ENCODE measurements around the gene RAB11FIP2. TPM values are rescaled to one million over a fixed set of nuclear protein-coding genes. Genes with fewer than 3 reads are reported as not detected.

RAB11FIP2 gene
- total and polyA plus RNA-seq, 4 experiments from 2014 or later: 3.1 to 23.5 (median 14.4) TPM

GRCh38 chr10:118002581-118002980 lies 44.2 kb downstream of the RAB11FIP2 start:
- Histone ChIP-seq H3K9me3 (ENCODE audit: control insufficient read depth in 1 of 2, low read length in 2 of 2) (no peaks in the 10 kb centered on the region), H3K27ac (ENCODE audit: low read depth, low read length) (no peak overlapping the region), H3K4me3 (ENCODE audit: low read length in 2 of 2) (no peak overlapping the region), H3K4me1 (ENCODE audit: insufficient read depth, low read length) (no peaks in the 10 kb centered on the region), H3K27me3 (ENCODE audit: insufficient read depth, low read length) (no peaks in the 10 kb centered on the region), H3K36me3 (ENCODE audit: insufficient read depth, low read length) (peaks cover 11% of the 10 kb centered on the region)
- CTCF ChIA-PET (ENCODE audit: partially characterized antibody): interaction anchor here (0.6 kb wide), 1 partner anchor 66 kb away, joined by 3 read pairs; no protein-coding TSS in a partner anchor
- peaks cover 0 to 2% (median 0%) of the 10 kb centered on the region in 8 donors for H3K9me3 Mint-ChIP-seq
- intact Hi-C loops (cut with micrococcal nuclease): no loop called here
- H3K27ac Mint-ChIP-seq: no peak overlapping the region
- DNase-seq: no peak
- H3K36me3 Mint-ChIP-seq: peaks cover 48 to 63% of the 10 kb centered on the region in 2 donors
- POLR2A ChIA-PET (ENCODE audit: partially characterized antibody): no interaction called here
- no peaks in the 10 kb centered on the region for H3K27me3 Mint-ChIP-seq
- H3K4me3 Mint-ChIP-seq: no peak overlapping the region
- H3K4me1 Mint-ChIP-seq: no peaks in the 10 kb centered on the region

- no peaks in the 10 kb centered on the region for H3K27me3 Mint-ChIP-seq
- peaks cover 26 to 69% of the 10 kb centered on the region in 2 donors for H3K36me3 Mint-ChIP-seq
- ChIA-PET POLR2A (ENCODE audit: partially characterized antibody) (no interaction called here), CTCF (ENCODE audit: partially characterized antibody) (no interaction called here)
- Histone ChIP-seq H3K4me1 (ENCODE audit: insufficient read depth, low read length) (no peaks in the 10 kb centered on the region), H3K27ac (ENCODE audit: low read depth, low read length) (no peak overlapping the region), H3K36me3 (ENCODE audit: insufficient read depth, low read length) (no peaks in the 10 kb centered on the region), H3K4me3 (ENCODE audit: low read length in 2 of 2) (no peak overlapping the region), H3K27me3 (ENCODE audit: insufficient read depth, low read length) (no peaks in the 10 kb centered on the region), H3K9me3 (ENCODE audit: control insufficient read depth in 1 of 2, low read length in 2 of 2) (no peaks in the 10 kb centered on the region)
- H3K9me3 Mint-ChIP-seq: peaks cover 0 to 2% (median 0%) of the 10 kb centered on the region in 8 donors
- H3K4me1 Mint-ChIP-seq: no peaks in the 10 kb centered on the region
- DNase-seq: no peak
- no peak overlapping the region for H3K27ac Mint-ChIP-seq
- H3K4me3 Mint-ChIP-seq: no peak overlapping the region
- intact Hi-C loops (cut with micrococcal nuclease): no loop called here
Observed at GRCh38 chr10:117997673-117998072, 49.1 kb downstream of the RAB11FIP2 start.

- Histone ChIP-seq H3K4me3 (ENCODE audit: low read length in 2 of 2) (no peak overlapping the region), H3K27ac (ENCODE audit: low read depth, low read length) (no peak overlapping the region), H3K4me1 (ENCODE audit: insufficient read depth, low read length) (no peaks in the 10 kb centered on the region), H3K36me3 (ENCODE audit: insufficient read depth, low read length) (no peaks in the 10 kb centered on the region), H3K9me3 (ENCODE audit: control insufficient read depth in 1 of 2, low read length in 2 of 2) (no peaks in the 10 kb centered on the region), H3K27me3 (ENCODE audit: insufficient read depth, low read length) (no peaks in the 10 kb centered on the region)
- peaks cover 0 to 1% (median 0%) of the 10 kb centered on the region in 4 donors for H3K4me1 Mint-ChIP-seq
- POLR2A ChIA-PET (ENCODE audit: partially characterized antibody): no interaction called here
- H3K9me3 Mint-ChIP-seq: peaks cover 0 to 2% (median 0%) of the 10 kb centered on the region in 8 donors
- peaks cover 25 to 62% of the 10 kb centered on the region in 2 donors for H3K36me3 Mint-ChIP-seq
- no peaks in the 10 kb centered on the region for H3K27me3 Mint-ChIP-seq
- intact Hi-C loops (cut with micrococcal nuclease): no loop called here
- H3K4me3 Mint-ChIP-seq: no peak overlapping the region
- DNase-seq: no peak
- no peak overlapping the region for H3K27ac Mint-ChIP-seq
- CTCF ChIA-PET (ENCODE audit: partially characterized antibody): no interaction called here
Observed at GRCh38 chr10:117996709-117997108, 50.0 kb downstream of the RAB11FIP2 start.

GRCh38 chr10:117994771-117995170 lies 52.0 kb downstream of the RAB11FIP2 start:
- no peaks in the 10 kb centered on the region for H3K27me3 Mint-ChIP-seq
- DNase-seq: no peak
- no peak overlapping the region for H3K4me3 Mint-ChIP-seq
- ChIA-PET CTCF (ENCODE audit: partially characterized antibody) (no interaction called here), POLR2A (ENCODE audit: partially characterized antibody) (no interaction called here)
- intact Hi-C loops (cut with micrococcal nuclease): no loop called here
- Histone ChIP-seq H3K4me3 (ENCODE audit: low read length in 2 of 2) (no peak overlapping the region), H3K4me1 (ENCODE audit: insufficient read depth, low read length) (no peaks in the 10 kb centered on the region), H3K27ac (ENCODE audit: low read depth, low read length) (no peak overlapping the region), H3K36me3 (ENCODE audit: insufficient read depth, low read length) (no peaks in the 10 kb centered on the region), H3K27me3 (ENCODE audit: insufficient read depth, low read length) (no peaks in the 10 kb centered on the region), H3K9me3 (ENCODE audit: control insufficient read depth in 1 of 2, low read length in 2 of 2) (no peaks in the 10 kb centered on the region)
- peaks cover 0 to 2% (median 0%) of the 10 kb centered on the region in 8 donors for H3K9me3 Mint-ChIP-seq
- peaks cover 0 to 1% (median 0%) of the 10 kb centered on the region in 4 donors for H3K4me1 Mint-ChIP-seq
- peaks cover 20 to 52% of the 10 kb centered on the region in 2 donors for H3K36me3 Mint-ChIP-seq
- no peak overlapping the region for H3K27ac Mint-ChIP-seq

- Mint-ChIP-seq H3K27ac (no peak overlapping the region), H3K27me3 (no peaks in the 10 kb centered on the region), H3K36me3 (peaks cover 13 to 41% of the 10 kb centered on the region in 2 donors)
Observed at GRCh38 chr10:117993166-117993565, 53.6 kb downstream of the RAB11FIP2 start.

GRCh38 chr10:117991701-117992100 lies 55.0 kb downstream of the RAB11FIP2 start:
- Histone ChIP-seq H3K4me3 (ENCODE audit: low read length in 2 of 2) (no peak overlapping the region), H3K27ac (ENCODE audit: low read depth, low read length) (no peak overlapping the region), H3K4me1 (ENCODE audit: insufficient read depth, low read length) (no peaks in the 10 kb centered on the region), H3K27me3 (ENCODE audit: insufficient read depth, low read length) (no peaks in the 10 kb centered on the region), H3K9me3 (ENCODE audit: control insufficient read depth in 1 of 2, low read length in 2 of 2) (no peaks in the 10 kb centered on the region), H3K36me3 (ENCODE audit: insufficient read depth, low read length) (no peaks in the 10 kb centered on the region)
- intact Hi-C loops (cut with micrococcal nuclease): no loop called here
- ChIA-PET CTCF (ENCODE audit: partially characterized antibody) (no interaction called here), POLR2A (ENCODE audit: partially characterized antibody) (no interaction called here)
- Mint-ChIP-seq H3K27me3 (no peaks in the 10 kb centered on the region), H3K36me3 (peaks cover 7 to 34% of the 10 kb centered on the region in 2 donors), H3K27ac (no peak overlapping the region), H3K4me3 (no peak overlapping the region), H3K9me3 (peaks cover 0 to 26% (median 15%) of the 10 kb centered on the region in 8 donors), H3K4me1 (peaks cover 0 to 1% (median 0%) of the 10 kb centered on the region in 4 donors)
- no peak for DNase-seq

More at GRCh38 chr10:117993166-117993565, 53.6 kb downstream of the RAB11FIP2 start:
- peaks cover 0 to 1% (median 0%) of the 10 kb centered on the region in 4 donors for H3K4me1 Mint-ChIP-seq
- Histone ChIP-seq H3K27me3 (ENCODE audit: insufficient read depth, low read length) (no peaks in the 10 kb centered on the region), H3K4me1 (ENCODE audit: insufficient read depth, low read length) (no peaks in the 10 kb centered on the region), H3K36me3 (ENCODE audit: insufficient read depth, low read length) (no peaks in the 10 kb centered on the region), H3K9me3 (ENCODE audit: control insufficient read depth in 1 of 2, low read length in 2 of 2) (no peaks in the 10 kb centered on the region), H3K4me3 (ENCODE audit: low read length in 2 of 2) (no peak overlapping the region), H3K27ac (ENCODE audit: low read depth, low read length) (no peak overlapping the region)
- CTCF ChIA-PET (ENCODE audit: partially characterized antibody): no interaction called here
- no peak for DNase-seq
- intact Hi-C loops (cut with micrococcal nuclease): no loop called here
- H3K9me3 Mint-ChIP-seq: peaks cover 0 to 12% (median 8%) of the 10 kb centered on the region in 8 donors
- POLR2A ChIA-PET (ENCODE audit: partially characterized antibody): no interaction called here
- no peak overlapping the region for H3K4me3 Mint-ChIP-seq

- H3K27ac ChIP-seq (ENCODE audit: low read depth, low read length): no peak overlapping the region
- no peaks in the 10 kb centered on the region for H3K36me3 ChIP-seq (ENCODE audit: insufficient read depth, low read length)
- peaks cover 0 to 1% of the 10 kb centered on the region in 2 donors for H3K27me3 Mint-ChIP-seq
- POLR2A ChIA-PET (ENCODE audit: partially characterized antibody): no interaction called here
- H3K4me1 ChIP-seq (ENCODE audit: insufficient read depth, low read length): no peaks in the 10 kb centered on the region
- peaks cover 3 to 38% (median 24%) of the 10 kb centered on the region in 8 donors for H3K9me3 Mint-ChIP-seq
- intact Hi-C loops (cut with micrococcal nuclease): no loop called here
- peaks cover 2 to 19% of the 10 kb centered on the region in 2 donors for H3K36me3 Mint-ChIP-seq
- no peak overlapping the region for H3K27ac Mint-ChIP-seq
- no peak overlapping the region for H3K4me3 Mint-ChIP-seq
- H3K27me3 ChIP-seq (ENCODE audit: insufficient read depth, low read length): no peaks in the 10 kb centered on the region
- no peak overlapping the region for H3K4me3 ChIP-seq (ENCODE audit: low read length in 2 of 2)
- peaks cover 0 to 1% (median 0%) of the 10 kb centered on the region in 4 donors for H3K4me1 Mint-ChIP-seq
- H3K9me3 ChIP-seq (ENCODE audit: control insufficient read depth in 1 of 2, low read length in 2 of 2): no peaks in the 10 kb centered on the region
- DNase-seq: no peak
- CTCF ChIA-PET (ENCODE audit: partially characterized antibody): no interaction called here
Observed at GRCh38 chr10:117989962-117990361, 56.8 kb downstream of the RAB11FIP2 start.

Data from CD4-positive, alpha-beta memory T cell (primary cell).